Measurements from ENCODE around the gene LRMDA. TPM values are rescaled to one million over a fixed set of nuclear protein-coding genes. Genes with fewer than 3 reads are reported as not detected.
A peak's percentile ranks its signal among the peaks of the same experiment; 100 is the strongest.

Gene LRMDA
- polyA plus RNA-seq, 3 donors, result 39.8 to 59.6 (median 56.4) TPM

DNA sequence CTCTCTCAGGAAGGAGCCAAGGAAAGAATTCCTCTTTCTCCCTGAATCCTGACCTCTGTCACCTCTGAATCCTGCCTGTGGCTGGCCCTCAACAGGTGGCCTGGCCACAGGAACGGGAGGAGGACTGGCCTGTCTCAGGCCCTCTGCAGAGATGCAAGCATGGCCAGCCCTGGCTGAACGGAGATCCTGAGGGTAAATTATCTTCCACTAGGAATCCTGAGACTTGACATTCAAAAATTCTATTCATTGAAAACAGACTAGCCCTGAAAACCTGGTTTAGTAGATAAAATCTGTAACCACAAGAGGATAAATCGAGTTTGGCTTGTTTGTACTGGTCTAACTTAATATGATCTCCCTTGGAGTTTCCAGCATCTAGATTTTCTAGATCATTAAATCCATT is 579.3 kb downstream of the LRMDA start:
- intact Hi-C loops (cut with micrococcal nuclease), result no loop called here
- Mint-ChIP-seq H3K9me3 (no peaks in the 10 kb centered on the region), H3K27me3 (ENCODE audit: low read depth in 3 of 3) (peaks cover 0 to 1% (median 0%) of the 10 kb centered on the region in 3 donors), H3K36me3 (no peaks in the 10 kb centered on the region), H3K4me1 (no peaks in the 10 kb centered on the region), H3K27ac (no peak overlapping the region), H3K4me3 (no peak overlapping the region)
- Histone ChIP-seq H4K20me1 (ENCODE audit: insufficient read depth, low read length) (no peaks in the 10 kb centered on the region), H3K79me2 (ENCODE audit: insufficient read depth, low read length) (no peaks in the 10 kb centered on the region), H3K27me3 (ENCODE audit: control insufficient read depth in 2 of 2, insufficient read depth in 2 of 2, low read length in 2 of 2) (no peaks in the 10 kb centered on the region), H3K4me1 (ENCODE audit: control insufficient read depth in 1 of 2, insufficient read depth in 2 of 2, low read length in 2 of 2) (no peaks in the 10 kb centered on the region), H3K27ac (ENCODE audit: low read depth in 1 of 2, low read length in 2 of 2) (no peak overlapping the region), H3K4me3 (replicated peaks in 1 of 3; ENCODE audit: low read depth in 2 of 3, low read length in 3 of 3) (no peak overlapping the region), H3K9me3 (replicated peaks in 1 of 2; ENCODE audit: control insufficient read depth in 1 of 2, insufficient read depth in 1 of 2, low read length in 2 of 2) (no peaks in the 10 kb centered on the region), H2AFZ (ENCODE audit: insufficient read depth, low read depth, low read length, poor library complexity, severe bottlenecking) (no peak overlapping the region), H3K36me3 (replicated peaks in 1 of 2; ENCODE audit: control insufficient read depth in 1 of 2, insufficient read depth in 2 of 2, low read length in 2 of 2) (no peaks in the 10 kb centered on the region), H3K4me2 (replicated peaks; ENCODE audit: extremely low read depth, low read length, poor library complexity, severe bottlenecking) (no peak overlapping the region), H3K9ac (ENCODE audit: insufficient read depth, low read length, poor library complexity, severe bottlenecking) (no peak overlapping the region)
- TF ChIP-seq, protein P1, sequence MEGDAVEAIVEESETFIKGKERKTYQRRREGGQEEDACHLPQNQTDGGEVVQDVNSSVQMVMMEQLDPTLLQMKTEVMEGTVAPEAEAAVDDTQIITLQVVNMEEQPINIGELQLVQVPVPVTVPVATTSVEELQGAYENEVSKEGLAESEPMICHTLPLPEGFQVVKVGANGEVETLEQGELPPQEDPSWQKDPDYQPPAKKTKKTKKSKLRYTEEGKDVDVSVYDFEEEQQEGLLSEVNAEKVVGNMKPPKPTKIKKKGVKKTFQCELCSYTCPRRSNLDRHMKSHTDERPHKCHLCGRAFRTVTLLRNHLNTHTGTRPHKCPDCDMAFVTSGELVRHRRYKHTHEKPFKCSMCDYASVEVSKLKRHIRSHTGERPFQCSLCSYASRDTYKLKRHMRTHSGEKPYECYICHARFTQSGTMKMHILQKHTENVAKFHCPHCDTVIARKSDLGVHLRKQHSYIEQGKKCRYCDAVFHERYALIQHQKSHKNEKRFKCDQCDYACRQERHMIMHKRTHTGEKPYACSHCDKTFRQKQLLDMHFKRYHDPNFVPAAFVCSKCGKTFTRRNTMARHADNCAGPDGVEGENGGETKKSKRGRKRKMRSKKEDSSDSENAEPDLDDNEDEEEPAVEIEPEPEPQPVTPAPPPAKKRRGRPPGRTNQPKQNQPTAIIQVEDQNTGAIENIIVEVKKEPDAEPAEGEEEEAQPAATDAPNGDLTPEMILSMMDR (IDR thresholded peaks at IDR 0.05), result no peak
- 80% methylated on average over 1 of the region's 3 CpGs for WGBS (ENCODE audit: insufficient coverage)
- DNase-seq, result no peak

GRCh38 chr10:76012716-76013327 is 581.4 kb downstream of the LRMDA start:
- TF ChIP-seq, protein P1 (IDR thresholded peaks at IDR 0.05), result no peak
- no peak overlapping the region for H3K4me3 Mint-ChIP-seq
- Histone ChIP-seq H2AFZ (ENCODE audit: insufficient read depth, low read depth, low read length, poor library complexity, severe bottlenecking) (no peak overlapping the region), H3K9ac (ENCODE audit: insufficient read depth, low read length, poor library complexity, severe bottlenecking) (no peak overlapping the region), H3K27me3 (ENCODE audit: control insufficient read depth in 2 of 2, insufficient read depth in 2 of 2, low read length in 2 of 2) (no peaks in the 10 kb centered on the region), H3K4me1 (ENCODE audit: control insufficient read depth in 1 of 2, insufficient read depth in 2 of 2, low read length in 2 of 2) (no peaks in the 10 kb centered on the region), H4K20me1 (ENCODE audit: insufficient read depth, low read length) (no peaks in the 10 kb centered on the region), H3K4me2 (replicated peaks; ENCODE audit: extremely low read depth, low read length, poor library complexity, severe bottlenecking) (no peak overlapping the region), H3K9me3 (replicated peaks in 1 of 2; ENCODE audit: control insufficient read depth in 1 of 2, insufficient read depth in 1 of 2, low read length in 2 of 2) (no peaks in the 10 kb centered on the region), H3K4me3 (replicated peaks in 1 of 3; ENCODE audit: low read depth in 2 of 3, low read length in 3 of 3) (no peak overlapping the region), H3K27ac (ENCODE audit: low read depth in 1 of 2, low read length in 2 of 2) (no peak overlapping the region), H3K79me2 (ENCODE audit: insufficient read depth, low read length) (no peaks in the 10 kb centered on the region), H3K36me3 (replicated peaks in 1 of 2; ENCODE audit: control insufficient read depth in 1 of 2, insufficient read depth in 2 of 2, low read length in 2 of 2) (no peaks in the 10 kb centered on the region)
- 100% methylated on average over 6 of the region's 7 CpGs for WGBS (ENCODE audit: insufficient coverage)
- peak overlapping the region in 1 of 7 donors; percentile 22 for H3K27ac Mint-ChIP-seq
- DNase-seq, result no peak
- intact Hi-C loops (cut with micrococcal nuclease), result no loop called here
- H3K4me1 Mint-ChIP-seq, result no peaks in the 10 kb centered on the region
- no peaks in the 10 kb centered on the region for H3K9me3 Mint-ChIP-seq
- H3K27me3 Mint-ChIP-seq (ENCODE audit: low read depth in 3 of 3), result peaks cover 0 to 1% (median 0%) of the 10 kb centered on the region in 3 donors
- H3K36me3 Mint-ChIP-seq, result no peaks in the 10 kb centered on the region

Data from CD14-positive monocyte (primary cell).